Stomach (tissue), 4 donors: Measurements from ENCODE around the gene CFAP46.

Experiments
- POLR2A ChIP-seq, 4 donors: fragments of 450-650 bp; IDR thresholded peaks; one replicate each; pipeline ENCODE4 v1.6.1; 2016; ENCODE audit warnings: antibody characterized with exemption in 4 of 4, control low read depth in 2 of 4, mild to moderate bottlenecking in 1 of 4, moderate library complexity in 1 of 4
- POLR2AphosphoS5 ChIP-seq, 3 donors: sonication (generic); formaldehyde crosslinking; IDR thresholded peaks; one replicate each; pipeline ENCODE4 v1.6.1; 2016; ENCODE audit warnings: antibody characterized with exemption in 3 of 3
- TF ChIP-seq, protein P1 (sequence below), 7 experiments: fragments of 450-650 bp in 4 of 7; fragments of 200-600 bp in 3 of 7; sonication (generic) in 3 of 7; IDR thresholded peaks; one replicate each; pipeline ENCODE4 v1.5.1; 2016 to 2019; ENCODE audit warnings: antibody characterized with exemption in 7 of 7, control low read depth in 2 of 7, mild to moderate bottlenecking in 1 of 7

- no peak for TF ChIP-seq POLR2A (IDR thresholded peaks at IDR 0.05)
- TF ChIP-seq, protein P1, sequence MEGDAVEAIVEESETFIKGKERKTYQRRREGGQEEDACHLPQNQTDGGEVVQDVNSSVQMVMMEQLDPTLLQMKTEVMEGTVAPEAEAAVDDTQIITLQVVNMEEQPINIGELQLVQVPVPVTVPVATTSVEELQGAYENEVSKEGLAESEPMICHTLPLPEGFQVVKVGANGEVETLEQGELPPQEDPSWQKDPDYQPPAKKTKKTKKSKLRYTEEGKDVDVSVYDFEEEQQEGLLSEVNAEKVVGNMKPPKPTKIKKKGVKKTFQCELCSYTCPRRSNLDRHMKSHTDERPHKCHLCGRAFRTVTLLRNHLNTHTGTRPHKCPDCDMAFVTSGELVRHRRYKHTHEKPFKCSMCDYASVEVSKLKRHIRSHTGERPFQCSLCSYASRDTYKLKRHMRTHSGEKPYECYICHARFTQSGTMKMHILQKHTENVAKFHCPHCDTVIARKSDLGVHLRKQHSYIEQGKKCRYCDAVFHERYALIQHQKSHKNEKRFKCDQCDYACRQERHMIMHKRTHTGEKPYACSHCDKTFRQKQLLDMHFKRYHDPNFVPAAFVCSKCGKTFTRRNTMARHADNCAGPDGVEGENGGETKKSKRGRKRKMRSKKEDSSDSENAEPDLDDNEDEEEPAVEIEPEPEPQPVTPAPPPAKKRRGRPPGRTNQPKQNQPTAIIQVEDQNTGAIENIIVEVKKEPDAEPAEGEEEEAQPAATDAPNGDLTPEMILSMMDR (IDR thresholded peaks at IDR 0.05) = no peak
- TF ChIP-seq POLR2AphosphoS5 (IDR thresholded peaks at IDR 0.05) = no peak
Measured at GRCh38 chr10:132802694-132803320, 139.6 kb downstream of the CFAP46 start.
